GM12878 (cell line): ENCODE data around the gene HINT3. TPM values are rescaled to one million over a fixed set of nuclear protein-coding genes. Genes with fewer than 3 reads are reported as not detected.

ENCODE experiments used
- ATAC-seq: fragments of 200-7000 bp; cut with Tn5 transposase; 3 replicates; pipeline ENCODE4 v1.9.1; 2020; ENCODE audit warnings: mild to moderate bottlenecking, moderate library complexity
- BruUV-seq: library from RNA; stranded (reverse); fragments of 400-500 nt; replicated peaks from 2 replicates; lab custom pipeline; 2021; lab: Mats Ljungman, UMichigan
- CTCF ChIA-PET: fragments of 300-600 bp; sonication (Branson Sonifier 250); formaldehyde crosslinking; extraction: SDS; loops from one replicate; lab custom pipeline; 2021; ENCODE audit warnings: inconsistent platforms; lab: Yijun Ruan, JAX
- POLR2A ChIA-PET: fragments of 350-600 bp; formaldehyde crosslinking; extraction: SDS; loops from one replicate; lab custom pipeline; 2021; ENCODE audit warnings: inconsistent platforms; lab: Charles Lee
- RAD21 ChIA-PET: fragments of 300-600 bp; sonication (Branson Sonifier 250); formaldehyde crosslinking; loops from one replicate; lab custom pipeline; 2023; ENCODE audit warnings: antibody characterized with exemption; ENCODE audit not compliant: unreplicated experiment; lab: Charles Lee
- SMC1A ChIA-PET: fragments of 300-600 bp; sonication (Branson Sonifier 250); formaldehyde crosslinking; loops from one replicate; lab custom pipeline; 2023; ENCODE audit not compliant: unreplicated experiment, uncharacterized antibody; lab: Charles Lee
- DNase-seq: peaks from one replicate; pipeline ENCODE4 v3.0.0-alpha.2; 2011; ENCODE audit warnings: low read depth, low spot score
- FAIRE-seq: peaks from 3 replicates; lab custom pipeline; 2011; peaks lifted over from hg19 to GRCh38; lab: Jason Lieb, UNC
- H2AFZ ChIP-seq: 2 replicates; pipeline ENCODE4 v1.6.0; 2011; ENCODE audit warnings: low read depth, low read length, control low read depth; ENCODE audit not compliant: control insufficient read depth
- H3K27ac ChIP-seq: 2 replicates; pipeline ENCODE4 v1.5.1; 2011; ENCODE audit warnings: control low read depth; ENCODE audit not compliant: control insufficient read depth, insufficient read depth
- H3K27me3 ChIP-seq, 2 experiments: replicated peaks in 1 of 2; 2 replicates each; pipeline versions ENCODE4 v1.6.0 to v1.6.1; 2011; ENCODE audit warnings: low read length in 1 of 2; ENCODE audit not compliant: control insufficient read depth in 2 of 2, insufficient read depth in 2 of 2
- H3K36me3 ChIP-seq, 2 experiments: 2 replicates each; pipeline ENCODE4 v1.5.1; 2011; ENCODE audit warnings: low read length in 1 of 2; ENCODE audit not compliant: control insufficient read depth in 2 of 2, insufficient read depth in 2 of 2
- H3K4me1 ChIP-seq: 2 replicates; pipeline ENCODE4 v1.6.1; 2011; ENCODE audit warnings: mild to moderate bottlenecking, low read length, moderate library complexity, mixed read lengths; ENCODE audit not compliant: control insufficient read depth, insufficient read depth
- H3K4me2 ChIP-seq: 2 replicates; pipeline ENCODE4 v1.6.0; 2011; ENCODE audit warnings: control low read depth; ENCODE audit not compliant: control insufficient read depth, insufficient read depth
- H3K4me3 ChIP-seq: fragments of 200-600 bp; sonication (generic); 2 replicates; pipeline ENCODE4 v1.5.1; 2016
- H3K79me2 ChIP-seq: 2 replicates; pipeline ENCODE4 v1.6.0; 2011; ENCODE audit warnings: low read length; ENCODE audit not compliant: control insufficient read depth, insufficient read depth
- H3K9ac ChIP-seq: 2 replicates; pipeline ENCODE4 v1.8.0; 2011; ENCODE audit warnings: low read length, control low read depth, mixed read lengths; ENCODE audit not compliant: control insufficient read depth, insufficient read depth
- H3K9me3 ChIP-seq: replicated peaks from 3 replicates; pipeline ENCODE4 v1.5.1; 2011; ENCODE audit warnings: mild to moderate bottlenecking, low read length; ENCODE audit not compliant: control insufficient read depth, insufficient read depth
- H4K20me1 ChIP-seq: 2 replicates; pipeline ENCODE4 v1.6.0; 2011; ENCODE audit not compliant: control insufficient read depth, insufficient read depth
- CEBPB ChIP-seq, 2 experiments: fragments of 150-350 bp in 1 of 2; IDR thresholded peaks; 2 replicates each; pipeline ENCODE4 v1.6.1; 2012 to 2014; ENCODE audit warnings: low read depth in 2 of 2, low read length in 2 of 2, borderline replicate concordance in 1 of 2, inconsistent platforms in 1 of 2
- CTCF ChIP-seq, 3 experiments: IDR thresholded peaks in 2 of 3; conservative IDR thresholded peaks in 1 of 3; 2 replicates each; pipeline ENCODE4 v1.5.1; 2011; ENCODE audit warnings: low read depth in 3 of 3, low read length in 3 of 3, mild to moderate bottlenecking in 3 of 3, control low read depth in 2 of 3, moderate library complexity in 2 of 3, inconsistent platforms in 1 of 3, mixed read lengths in 1 of 3; ENCODE audit not compliant: control insufficient read depth in 2 of 3, insufficient read depth in 1 of 3; ENCODE audit errors: extremely low read depth in 1 of 3
- EP300 ChIP-seq, 2 experiments: fragments of 150-350 bp in 1 of 2; IDR thresholded peaks; 2 replicates each; pipeline ENCODE4 v1.6.1; 2011 to 2012; ENCODE audit warnings: low read depth in 2 of 2, low read length in 2 of 2, borderline replicate concordance in 1 of 2, improper control_type of control experiment in 1 of 2, inconsistent platforms in 1 of 2; ENCODE audit not compliant: control insufficient read depth in 1 of 2
- ETV6 ChIP-seq, 2 experiments: fragments of 450-650 bp in 1 of 2; IDR thresholded peaks in 1 of 2; conservative IDR thresholded peaks in 1 of 2; 2 replicates each; pipeline ENCODE4 v1.6.1; 2014; ENCODE audit warnings: antibody characterized with exemption in 1 of 2, borderline replicate concordance in 1 of 2, low read depth in 1 of 2, mild to moderate bottlenecking in 1 of 2, moderate library complexity in 1 of 2
- RB1 ChIP-seq: fragments of 450-650 bp; formaldehyde crosslinking; IDR thresholded peaks from 2 replicates; pipeline ENCODE4 v1.6.1; 2017; ENCODE audit warnings: mild to moderate bottlenecking, borderline replicate concordance
- SMARCA5 ChIP-seq: fragments of 450-650 bp; IDR thresholded peaks from 2 replicates; pipeline ENCODE4 v1.6.1; 2017; ENCODE audit warnings: mild to moderate bottlenecking
- SPI1 ChIP-seq: IDR thresholded peaks from 2 replicates; pipeline ENCODE4 v1.6.1; 2011; ENCODE audit warnings: low read depth, mild to moderate bottlenecking, low read length, moderate library complexity, borderline replicate concordance; ENCODE audit not compliant: insufficient read depth
- ZNF274 ChIP-seq: IDR thresholded peaks from one replicate; pipeline ENCODE4 v1.8.0; 2011; ENCODE audit not compliant: insufficient read length, insufficient read depth
- WGBS: methylation state at CpG from one replicate; pipeline ENCODE4 v1.1.6; 2016; ENCODE audit warnings: low lambda C conversion rate; ENCODE audit not compliant: insufficient replicate concordance, insufficient coverage; ENCODE audit errors: missing lambda C conversion rate; 5-methylcytosine and 5-hydroxymethylcytosine counted together
- in situ Hi-C: fragments of 300-500 bp; cut with MboI; formaldehyde crosslinking; loops from 9 replicates; pipeline ENCODE4 v1.14.3; 2018; ENCODE audit warnings: mixed read lengths
- intact Hi-C: fragments of 100-400 bp; cut with micrococcal nuclease; formaldehyde crosslinking; loops from one replicate; pipeline ENCODE4 v1.14.2; 2022; ENCODE audit not compliant: unreplicated experiment
- polyA plus RNA-seq, 11 experiments: library from polyadenylated mRNA; depleted of rRNA in 4 of 11; unstranded in 6 of 11; stranded (reverse) in 5 of 11; fragments of >200 nt; fragmentation: Nextera tagmentation in 4 of 11; fragmentation: Illumina TruSeq in 1 of 11; extraction: Ambion mirVana in 4 of 11; extraction: Trizol in 1 of 11; gene quantifications; 1 replicate in 1 of 11; 2 replicates in 10 of 11; pipeline versions ENCODE4 v1.2.1 to v1.2.3, GENCODE V29; 2011 to 2016; ENCODE audit warnings: inconsistent platforms in 2 of 11, missing spikeins in 2 of 11, low read depth in 1 of 11
- total RNA-seq, 4 experiments: library from RNA; depleted of rRNA in 3 of 4; stranded (reverse); fragments of >200 nt in 3 of 4; fragmentation: Illumina TruSeq in 1 of 4; extraction: Trizol in 1 of 4; gene quantifications; 2 replicates each; pipeline versions ENCODE4 v1.2.1 to v1.2.3, GENCODE V29; 2013 to 2021

Gene HINT3
- total and polyA plus RNA-seq, 10 of the 15 experiments (the other 5 are each of a cell fraction or from before 2014, with no cell fraction given): 0.72 to 9.1 (median 5.4) TPM

- H3K27me3 ChIP-seq: no peaks in the 10 kb centered on the region
- 91% methylated on average over 1 of the region's 1 CpG for WGBS
- ChIA-PET CTCF (interaction anchor here (0.6 to 15.3 kb wide), 21 partner anchors 10 to 650 kb away, joined by 3 to 505 read pairs (median 8); partner anchors contain the start of genes HDDC2 and NCOA7), SMC1A (interaction anchor here (1.1 to 9.8 kb wide), 12 partner anchors 14 to 169 kb away, joined by 3 to 179 read pairs (median 6); partner anchors contain the start of gene NCOA7), POLR2A (interaction anchor here (0.6 to 1.2 kb wide), 3 partner anchors 46 to 158 kb away, joined by 3 to 4 read pairs (median 3); no protein-coding TSS in a partner anchor), RAD21 (interaction anchor here (0.9 to 3.4 kb wide), 9 partner anchors 13 to 170 kb away, joined by 3 to 48 read pairs (median 4); partner anchors contain the start of gene NCOA7)
- no peak for DNase-seq
- ATAC-seq: no peak
- H3K4me3 ChIP-seq: no peak overlapping the region
- H3K9me3 ChIP-seq: no peaks in the 10 kb centered on the region
- H3K9ac ChIP-seq: no peak overlapping the region
- no peak overlapping the region for H3K4me2 ChIP-seq
- no peaks in the 10 kb centered on the region for H4K20me1 ChIP-seq
- no peak overlapping the region for H2AFZ ChIP-seq
- no peaks in the 10 kb centered on the region for H3K36me3 ChIP-seq
- no peaks in the 10 kb centered on the region for H3K79me2 ChIP-seq
- H3K4me1 ChIP-seq: peaks cover 4% of the 10 kb centered on the region; the same call in 1 of the 2 replicates
- in situ Hi-C loops: no loop called here
- no peak for FAIRE-seq
- BruUV-seq: no TSS peak
- H3K27ac ChIP-seq: no peak overlapping the region
- no peak for TF ChIP-seq ZNF274
- TF ChIP-seq SMARCA5: no peak
- no peak for TF ChIP-seq CTCF (IDR thresholded peaks at IDR 0.05 in 2 of 3, conservative IDR thresholded peaks at IDR 0.05 in 1 of 3; ENCODE audit: control insufficient read depth in 2 of 3, extremely low read depth in 1 of 3, insufficient read depth in 1 of 3, low read depth in 3 of 3, low read length in 3 of 3)
- TF ChIP-seq ETV6 (conservative IDR thresholded peaks at IDR 0.05 in 1 of 2, IDR thresholded peaks at IDR 0.05 in 1 of 2; ENCODE audit: borderline replicate concordance in 1 of 2, low read depth in 1 of 2): no peak
- no peak for TF ChIP-seq CEBPB (IDR thresholded peaks at IDR 0.05; ENCODE audit: borderline replicate concordance in 1 of 2, low read depth in 2 of 2, low read length in 2 of 2)
- no peak for TF ChIP-seq RB1
- no peak for TF ChIP-seq SPI1
- TF ChIP-seq EP300 (IDR thresholded peaks at IDR 0.05; ENCODE audit: borderline replicate concordance in 1 of 2, control insufficient read depth in 1 of 2, low read depth in 2 of 2, low read length in 2 of 2): no peak
- intact Hi-C loops: no loop called here
Observed at GRCh38 chr6:125951323-125951722, 5.2 kb upstream of the HINT3 start.
